Panc1 (cell line): ENCODE data around the gene QSOX1. TPM values are rescaled to one million over a fixed set of nuclear protein-coding genes. Genes with fewer than 3 reads are reported as not detected.
A peak's percentile ranks its signal among the peaks of the same experiment; 100 is the strongest.

Experiments used
- ATAC-seq: fragments of 200-7000 bp; cut with Tn5 transposase; 2 replicates; pipeline ENCODE4 v1.9.1; 2020; ENCODE audit warnings: mild to moderate bottlenecking, moderate library complexity
- BruUV-seq: library from RNA; stranded (reverse); fragments of 400-500 nt; replicated peaks from 2 replicates; lab custom pipeline; 2021; lab: Mats Ljungman, UMichigan
- CTCF ChIA-PET: fragments of 300-600 bp; sonication (Branson Sonifier 250); formaldehyde crosslinking; loops from one replicate; lab custom pipeline; 2022; ENCODE audit warnings: antibody characterized with exemption; lab: Charles Lee
- POLR2A ChIA-PET: fragments of 300-600 bp; sonication (Branson Sonifier 250); formaldehyde crosslinking; loops from one replicate; lab custom pipeline; 2022; ENCODE audit warnings: antibody characterized with exemption; lab: Charles Lee
- DNase-seq: peaks from one replicate; pipeline ENCODE4 v3.0.0-alpha.2; 2010; ENCODE audit warnings: low read depth, low spot score
- H3K27ac ChIP-seq: 2 replicates; pipeline ENCODE4 v1.5.1; 2011; ENCODE audit warnings: mild to moderate bottlenecking, low read length, inconsistent platforms
- H3K27me3 ChIP-seq: fragments of 200-500 bp; sonication (Bioruptor generic); 2 replicates; pipeline ENCODE4 v1.6.0; 2014; ENCODE audit warnings: low read length, inconsistent platforms; ENCODE audit not compliant: control insufficient read depth, insufficient read depth
- H3K36me3 ChIP-seq: fragments of 200-500 bp; sonication (Bioruptor generic); 2 replicates; pipeline ENCODE4 v1.5.1; 2014; ENCODE audit warnings: inconsistent platforms, mild to moderate bottlenecking, low read length, moderate library complexity; ENCODE audit not compliant: control insufficient read depth, insufficient read depth
- H3K4me1 ChIP-seq: 2 replicates; pipeline ENCODE4 v1.5.1; 2011; ENCODE audit warnings: inconsistent platforms, mild to moderate bottlenecking, low read length, moderate library complexity; ENCODE audit not compliant: control insufficient read depth, insufficient read depth
- H3K4me3 ChIP-seq, 2 experiments: 2 replicates each; pipeline ENCODE4 v1.5.1; 2011 to 2012; ENCODE audit warnings: low read depth in 2 of 2, low read length in 2 of 2, mild to moderate bottlenecking in 2 of 2, inconsistent platforms in 1 of 2, moderate library complexity in 1 of 2
- H3K9me3 ChIP-seq: fragments of 200-500 bp; sonication (Bioruptor generic); 2 replicates; pipeline ENCODE4 v1.5.1; 2014; ENCODE audit warnings: low read depth, mild to moderate bottlenecking, inconsistent platforms, low read length, moderate library complexity; ENCODE audit not compliant: control insufficient read depth, insufficient read depth
- CTCF ChIP-seq: fragments of 450-650 bp; IDR thresholded peaks from 2 replicates; pipeline ENCODE4 v1.5.1; 2017; ENCODE audit warnings: mild to moderate bottlenecking
- REST ChIP-seq, 2 experiments: IDR thresholded peaks; 2 replicates each; pipeline ENCODE4 v1.6.1; 2011 to 2012; ENCODE audit warnings: low read depth in 2 of 2, control low read depth in 1 of 2, low read length in 1 of 2, mild to moderate bottlenecking in 1 of 2, moderate library complexity in 1 of 2; ENCODE audit not compliant: insufficient read depth in 1 of 2
- SIN3A ChIP-seq: IDR thresholded peaks from 2 replicates; pipeline ENCODE4 v1.6.1; 2012; ENCODE audit warnings: low read depth, mild to moderate bottlenecking, low read length, moderate library complexity, borderline replicate concordance; ENCODE audit not compliant: insufficient read depth
- TCF7L2 ChIP-seq: IDR thresholded peaks from 2 replicates; pipeline ENCODE4 v1.6.1; 2011; ENCODE audit warnings: mild to moderate bottlenecking, low read depth, low read length, inconsistent platforms
- in situ Hi-C: cut with HindIII; loops from 2 replicates; pipeline ENCODE4 v1.10.0; 2016; ENCODE audit warnings: low sequenced_read_pairs, low pct_unique_long_range_greater_than_20kb
- intact Hi-C: fragments of 100-400 bp; cut with micrococcal nuclease; formaldehyde crosslinking; loops from one replicate; pipeline ENCODE4 v1.10.0; 2022; ENCODE audit not compliant: unreplicated experiment
- total RNA-seq: library from RNA; stranded (reverse); gene quantifications from one replicate; pipeline ENCODE4 v1.2.1, GENCODE V29; 2021; ENCODE audit not compliant: unreplicated experiment

Gene QSOX1
- total RNA-seq, 1 experiment from 2014 or later, result 152 TPM

- TF ChIP-seq SIN3A (0 out of 2 replicates have a peak, but pooled peaks have one; percentile 37), CTCF (peak; percentile 73), TCF7L2 (peak; percentile 60; the same call in 1 of the 2 replicates), REST (IDR thresholded peaks at IDR 0.05; ENCODE audit: insufficient read depth in 1 of 2, low read depth in 2 of 2, low read length in 1 of 2) (no peak)
- peaks cover 11% of the 10 kb centered on the region for H3K4me1 ChIP-seq
- no peaks in the 10 kb centered on the region for H3K36me3 ChIP-seq
- peak; percentile 60 for ATAC-seq
- intact Hi-C loops, result no loop called here
- ChIA-PET POLR2A (no interaction called here), CTCF (interaction anchor here (0.6 to 0.7 kb wide), 2 partner anchors 22 to 43 kb away, joined by 3 read pairs; no protein-coding TSS in a partner anchor)
- no TSS peak for BruUV-seq
- peaks cover 33% of the 10 kb centered on the region for H3K27me3 ChIP-seq
- no peak for DNase-seq
- H3K27ac ChIP-seq, result no peak overlapping the region
- H3K4me3 ChIP-seq, result peak overlapping the region; percentile 51 to 71
- in situ Hi-C loops, result no loop called here
- no peaks in the 10 kb centered on the region for H3K9me3 ChIP-seq
Measured at GRCh38 chr1:180231506-180231921, 76.8 kb downstream of the QSOX1 start.

GRCh38 chr1:180231936-180232335 lies 77.3 kb downstream of the QSOX1 start:
- BruUV-seq, result no TSS peak
- Histone ChIP-seq H3K4me1 (peaks cover 11% of the 10 kb centered on the region), H3K27me3 (peaks cover 35% of the 10 kb centered on the region), H3K27ac (no peak overlapping the region), H3K36me3 (no peaks in the 10 kb centered on the region), H3K9me3 (no peaks in the 10 kb centered on the region), H3K4me3 (peak overlapping the region; percentile 51 to 71)
- POLR2A ChIA-PET, result no interaction called here
- CTCF ChIA-PET, result interaction anchor here (0.7 kb wide), 1 partner anchor 21 kb away, joined by 3 read pairs; no protein-coding TSS in a partner anchor
- in situ Hi-C loops, result no loop called here
- TF ChIP-seq TCF7L2, result no peak
- TF ChIP-seq CTCF, result peak; percentile 31; the same call in 1 of the 2 replicates
- DNase-seq, result no peak
- intact Hi-C loops, result no loop called here
- no peak for ATAC-seq
